ENCODE data around the gene HOXA5.

DNA sequence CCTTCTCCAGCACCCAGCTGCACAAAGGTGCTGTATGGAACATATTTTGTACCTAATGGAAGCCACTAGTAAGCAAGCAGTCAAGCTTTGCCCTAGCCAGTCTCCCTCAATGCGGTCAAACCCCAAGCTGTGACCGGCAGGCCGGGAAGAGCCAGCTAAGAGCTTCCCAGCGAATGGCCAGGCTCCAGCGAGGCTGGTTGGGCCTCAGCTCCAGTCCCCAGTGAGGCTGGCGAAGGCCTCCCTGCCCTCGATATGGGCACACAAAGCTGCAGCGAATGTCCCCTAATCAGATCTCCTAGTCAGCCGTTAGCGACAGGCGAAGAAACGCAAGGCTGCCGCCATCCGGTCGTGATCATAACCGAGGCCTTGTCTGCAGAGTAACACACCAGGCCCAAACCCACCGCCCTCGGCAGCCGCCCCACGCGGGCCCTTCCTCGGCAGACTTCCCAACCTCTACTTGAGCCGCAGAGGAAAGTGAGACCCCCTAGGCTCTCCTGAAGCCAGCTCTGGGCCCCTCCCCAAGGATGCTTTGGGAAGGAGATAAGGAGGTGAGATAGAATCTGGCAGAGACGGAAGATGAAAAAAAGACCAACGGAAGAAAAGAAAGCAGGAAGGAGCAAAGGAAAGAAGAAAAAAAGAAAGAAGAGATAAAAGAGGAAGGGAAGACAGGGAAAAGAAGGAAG, 24.9 kb upstream of the HOXA5 start:
- TF ChIP-seq, protein P1, sequence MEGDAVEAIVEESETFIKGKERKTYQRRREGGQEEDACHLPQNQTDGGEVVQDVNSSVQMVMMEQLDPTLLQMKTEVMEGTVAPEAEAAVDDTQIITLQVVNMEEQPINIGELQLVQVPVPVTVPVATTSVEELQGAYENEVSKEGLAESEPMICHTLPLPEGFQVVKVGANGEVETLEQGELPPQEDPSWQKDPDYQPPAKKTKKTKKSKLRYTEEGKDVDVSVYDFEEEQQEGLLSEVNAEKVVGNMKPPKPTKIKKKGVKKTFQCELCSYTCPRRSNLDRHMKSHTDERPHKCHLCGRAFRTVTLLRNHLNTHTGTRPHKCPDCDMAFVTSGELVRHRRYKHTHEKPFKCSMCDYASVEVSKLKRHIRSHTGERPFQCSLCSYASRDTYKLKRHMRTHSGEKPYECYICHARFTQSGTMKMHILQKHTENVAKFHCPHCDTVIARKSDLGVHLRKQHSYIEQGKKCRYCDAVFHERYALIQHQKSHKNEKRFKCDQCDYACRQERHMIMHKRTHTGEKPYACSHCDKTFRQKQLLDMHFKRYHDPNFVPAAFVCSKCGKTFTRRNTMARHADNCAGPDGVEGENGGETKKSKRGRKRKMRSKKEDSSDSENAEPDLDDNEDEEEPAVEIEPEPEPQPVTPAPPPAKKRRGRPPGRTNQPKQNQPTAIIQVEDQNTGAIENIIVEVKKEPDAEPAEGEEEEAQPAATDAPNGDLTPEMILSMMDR (IDR thresholded peaks at IDR 0.05), result no peak
- TF ChIP-seq POLR2A (IDR thresholded peaks at IDR 0.05), result no peak
- TF ChIP-seq EP300 (IDR thresholded peaks at IDR 0.05; ENCODE audit: low read depth), result no peak
- peak; percentile 9 to 67 (median 40) for TF ChIP-seq POLR2AphosphoS5 (IDR thresholded peaks at IDR 0.05)
